ENCODE results near the gene RFX7. TPM values are rescaled to one million over a fixed set of nuclear protein-coding genes. Genes with fewer than 3 reads are reported as not detected.
A peak's percentile ranks its signal among the peaks of the same experiment; 100 is the strongest.
"Not testable (repeated sequence)": the region's sequence is repeated elsewhere in the genome, so short reads cannot be mapped to it uniquely, and the experiment has no call there.

The RFX7 gene
- polyA plus RNA-seq, 2 of the 4 experiments (the other 2 are of a cell fraction), result 11.7 to 14.9 TPM

DNA sequence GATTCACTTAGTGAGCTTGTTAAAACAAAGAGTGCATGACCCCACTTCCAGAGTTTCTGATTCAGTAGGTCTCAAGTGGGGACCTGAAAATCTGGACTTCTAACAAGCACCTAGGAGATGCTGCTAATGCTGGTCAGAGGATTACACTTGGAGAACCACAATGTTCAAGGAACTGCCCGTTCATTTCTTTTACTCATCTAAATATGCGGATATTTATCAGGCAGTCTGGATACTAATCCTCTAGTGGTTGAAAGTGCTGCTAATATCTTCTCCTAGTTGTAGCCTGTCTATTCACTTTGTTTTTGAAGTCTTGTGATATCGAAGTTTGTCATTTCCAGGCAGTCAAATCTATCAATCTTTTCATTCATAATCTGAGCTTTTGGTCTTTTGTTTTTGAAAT lies 86.8 kb downstream of the RFX7 start:
- FAIRE-seq, result no peak
- no peak for TF ChIP-seq GATA3 (IDR thresholded peaks at IDR 0.05; ENCODE audit: borderline replicate concordance)
- H3K4me3 ChIP-seq, result no peak overlapping the region
- ChIA-PET POLR2A (no interaction called here), CTCF (interaction anchor here (1.0 to 1.4 kb wide), 3 partner anchors 11 to 89 kb away, joined by 3 to 4 read pairs (median 4); no protein-coding TSS in a partner anchor)
- no peak for DNase-seq (ENCODE audit: low read depth in 1 of 2, low spot score in 1 of 2)
- H3K4me2 ChIP-seq, result no peak overlapping the region
- H3K9me3 ChIP-seq, result peaks cover 13% of the 10 kb centered on the region; the same call in 2 of the 3 replicates
- peaks cover 8% of the 10 kb centered on the region; the same call in 2 of the 3 replicates for H3K4me1 ChIP-seq
- H3K27ac ChIP-seq, result no peak overlapping the region
- no peak for ATAC-seq
- 88% methylated on average over 3 of the region's 3 CpGs for WGBS (ENCODE audit: missing lambda C conversion rate)

GRCh38 chr15:56155278-56155677 lies 88.4 kb downstream of the RFX7 start:
- CTCF ChIA-PET; POLR2A ChIA-PET; FAIRE-seq; ATAC-seq; H3K27ac ChIP-seq; DNase-seq (ENCODE audit: low read depth in 1 of 2, low spot score in 1 of 2); H3K4me3 ChIP-seq; H3K4me1 ChIP-seq; H3K4me2 ChIP-seq: not testable (repeated sequence)
- peaks cover 13% of the 10 kb centered on the region; the same call in 2 of the 3 replicates for H3K9me3 ChIP-seq
- WGBS (ENCODE audit: missing lambda C conversion rate), result 92% methylated on average over 10 of the region's 10 CpGs

DNA sequence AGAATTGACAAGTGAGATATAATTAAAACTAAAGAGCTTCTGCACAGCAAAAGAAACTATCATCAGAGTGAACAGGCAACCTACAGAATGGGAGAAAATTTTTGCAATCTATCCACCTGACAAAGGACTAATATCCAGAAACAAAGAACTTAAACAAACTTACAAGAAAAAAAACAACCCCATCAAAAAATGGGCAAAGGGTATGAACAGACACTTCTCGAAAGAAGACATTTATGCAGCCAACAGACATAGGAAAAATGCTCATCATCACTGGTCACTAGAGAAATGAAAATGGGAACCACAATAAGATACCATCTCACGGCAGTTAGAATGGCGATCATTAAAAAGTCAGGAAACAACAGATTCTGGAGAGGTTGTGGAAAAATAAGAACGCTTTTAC lies 88.9 kb downstream of the RFX7 start:
- FAIRE-seq; H3K27ac ChIP-seq; ATAC-seq; CTCF ChIA-PET; DNase-seq (ENCODE audit: low read depth in 1 of 2, low spot score in 1 of 2); H3K4me2 ChIP-seq; H3K4me1 ChIP-seq; POLR2A ChIA-PET; H3K4me3 ChIP-seq: not testable (repeated sequence)
- H3K9me3 ChIP-seq, result peaks cover 13% of the 10 kb centered on the region; the same call in 2 of the 3 replicates
- WGBS (ENCODE audit: missing lambda C conversion rate), result 94% methylated on average over 4 of the region's 4 CpGs

DNA sequence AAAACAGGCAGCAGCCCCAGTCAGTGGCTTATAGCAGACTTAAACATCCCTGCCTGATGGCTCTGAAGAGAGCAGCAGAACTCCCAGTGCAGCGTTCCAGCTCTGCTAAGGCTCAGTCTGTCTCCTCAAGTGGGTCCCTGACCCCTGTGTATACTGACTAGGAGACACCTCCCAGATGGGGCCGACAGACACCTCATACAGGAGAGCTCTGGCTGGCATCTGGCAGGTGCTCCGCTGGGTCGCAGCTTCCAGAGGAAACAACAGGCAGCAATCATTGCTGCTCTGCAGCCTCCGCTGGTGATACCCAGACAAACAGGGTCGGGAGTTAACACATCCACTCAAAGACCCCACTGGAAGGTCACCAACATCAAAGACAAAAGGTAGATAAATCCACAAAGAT lies 93.5 kb downstream of the RFX7 start:
- DNase-seq (ENCODE audit: low read depth in 1 of 2, low spot score in 1 of 2), result no peak
- POLR2A ChIA-PET, result no interaction called here

GRCh38 chr15:56148064-56148463 lies 95.6 kb downstream of the RFX7 start:
- POLR2A ChIA-PET, result no interaction called here
- no peak overlapping the region for H3K4me3 ChIP-seq
- peak; percentile 76 for FAIRE-seq
- no peak for ATAC-seq
- CTCF ChIA-PET, result interaction anchor here (0.8 to 1.2 kb wide), 2 partner anchors 22 to 46 kb away, joined by 3 read pairs; no protein-coding TSS in a partner anchor
- H3K27ac ChIP-seq, result no peak overlapping the region
- 87% methylated on average over 3 of the region's 3 CpGs for WGBS (ENCODE audit: missing lambda C conversion rate)
- no peak for DNase-seq (ENCODE audit: low read depth in 1 of 2, low spot score in 1 of 2)
- no peak overlapping the region for H3K4me2 ChIP-seq
- H3K9me3 ChIP-seq, result peaks cover 6% of the 10 kb centered on the region; the same call in 1 of the 3 replicates
- H3K4me1 ChIP-seq, result peaks cover 5% of the 10 kb centered on the region; the same call in 1 of the 3 replicates
- no peak for TF ChIP-seq E2F6 (IDR thresholded peaks at IDR 0.05; ENCODE audit: borderline replicate concordance, low read depth)

More for the DNA sequence above, 93.5 kb downstream of the RFX7 start:
- no peak for TF ChIP-seq PHF8 (IDR thresholded peaks at IDR 0.05; ENCODE audit: borderline replicate concordance, low read depth)
- no peak for TF ChIP-seq RAD21 (conservative IDR thresholded peaks at IDR 0.05 in 1 of 2, IDR thresholded peaks at IDR 0.05 in 1 of 2)
- no peak for TF ChIP-seq RCOR1 (IDR thresholded peaks at IDR 0.05; ENCODE audit: low read depth, low read length)
- TF ChIP-seq HEYL (CRISPR knock-in tag; IDR thresholded peaks at IDR 0.05), result no peak
- TF ChIP-seq FOSB (CRISPR knock-in tag; IDR thresholded peaks at IDR 0.05), result no peak
- no peak for TF ChIP-seq NR3C1 (IDR thresholded peaks at IDR 0.05)
- TF ChIP-seq E2F6 (IDR thresholded peaks at IDR 0.05; ENCODE audit: borderline replicate concordance, low read depth), result no peak
- TF ChIP-seq HOXB5 (CRISPR knock-in tag; IDR thresholded peaks at IDR 0.05), result no peak
- no peak for TF ChIP-seq NPAS2 (CRISPR knock-in tag; IDR thresholded peaks at IDR 0.05; ENCODE audit: borderline replicate concordance)
- no peak for TF ChIP-seq POLR2A (IDR thresholded peaks at IDR 0.05; ENCODE audit: low read length)
- no peak for TF ChIP-seq HES2 (IDR thresholded peaks at IDR 0.05)
- TF ChIP-seq, protein P1, sequence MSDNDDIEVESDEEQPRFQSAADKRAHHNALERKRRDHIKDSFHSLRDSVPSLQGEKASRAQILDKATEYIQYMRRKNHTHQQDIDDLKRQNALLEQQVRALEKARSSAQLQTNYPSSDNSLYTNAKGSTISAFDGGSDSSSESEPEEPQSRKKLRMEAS (IDR thresholded peaks at IDR 0.05), result no peak
- no peak for TF ChIP-seq FOSL2 (IDR thresholded peaks at IDR 0.05)
- no peak for TF ChIP-seq FOSL2 (CRISPR knock-in tag; IDR thresholded peaks at IDR 0.05)
- TF ChIP-seq EHF (CRISPR knock-in tag; IDR thresholded peaks at IDR 0.05), result no peak
- no peak for TF ChIP-seq GATA3 (IDR thresholded peaks at IDR 0.05; ENCODE audit: borderline replicate concordance)
- no peak for TF ChIP-seq CEBPB (IDR thresholded peaks at IDR 0.05)
- TF ChIP-seq, protein P2, sequence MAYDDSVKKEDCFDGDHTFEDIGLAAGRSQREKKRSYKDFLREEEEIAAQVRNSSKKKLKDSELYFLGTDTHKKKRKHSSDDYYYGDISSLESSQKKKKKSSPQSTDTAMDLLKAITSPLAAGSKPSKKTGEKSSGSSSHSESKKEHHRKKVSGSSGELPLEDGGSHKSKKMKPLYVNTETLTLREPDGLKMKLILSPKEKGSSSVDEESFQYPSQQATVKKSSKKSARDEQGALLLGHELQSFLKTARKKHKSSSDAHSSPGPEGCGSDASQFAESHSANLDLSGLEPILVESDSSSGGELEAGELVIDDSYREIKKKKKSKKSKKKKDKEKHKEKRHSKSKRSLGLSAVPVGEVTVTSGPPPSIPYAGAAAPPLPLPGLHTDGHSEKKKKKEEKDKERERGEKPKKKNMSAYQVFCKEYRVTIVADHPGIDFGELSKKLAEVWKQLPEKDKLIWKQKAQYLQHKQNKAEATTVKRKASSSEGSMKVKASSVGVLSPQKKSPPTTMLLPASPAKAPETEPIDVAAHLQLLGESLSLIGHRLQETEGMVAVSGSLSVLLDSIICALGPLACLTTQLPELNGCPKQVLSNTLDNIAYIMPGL (CRISPR knock-in tag; IDR thresholded peaks at IDR 0.05; ENCODE audit: borderline replicate concordance), result no peak
- H3K9me3 ChIP-seq, result peaks cover 19% of the 10 kb centered on the region; the same call in 2 of the 3 replicates
- H3K4me3 ChIP-seq, result no peak overlapping the region
- H3K27ac ChIP-seq, result no peak overlapping the region
- no peak for FAIRE-seq
- H3K4me1 ChIP-seq, result no peaks in the 10 kb centered on the region; the same call in 2 of the 3 replicates
- no peak overlapping the region for H3K4me2 ChIP-seq
- no peak for ATAC-seq
- 92% methylated on average over 6 of the region's 6 CpGs for WGBS (ENCODE audit: missing lambda C conversion rate)
- CTCF ChIA-PET, result interaction anchor here (1.1 kb wide), 1 partner anchor 17 kb away, joined by 3 read pairs; no protein-coding TSS in a partner anchor

Data from A549 (cell line).